Stromal cell of bone marrow (primary cell): ENCODE measurements around the gene CFAP46.

Source experiments
- DNase-seq: peaks from one replicate; pipeline ENCODE4 v3.0.0-alpha.2; 2012; ENCODE audit warnings: low read depth

CFAP46 gene

GRCh38 chr10:132880128-132880981 lies 62.0 kb downstream of the CFAP46 start:
- no peak for DNase-seq

GRCh38 chr10:132879408-132880127 lies 62.8 kb downstream of the CFAP46 start:
- DNase-seq = no peak

- no peak for DNase-seq
Measured at GRCh38 chr10:132878730-132879407, 63.5 kb downstream of the CFAP46 start.

DNA sequence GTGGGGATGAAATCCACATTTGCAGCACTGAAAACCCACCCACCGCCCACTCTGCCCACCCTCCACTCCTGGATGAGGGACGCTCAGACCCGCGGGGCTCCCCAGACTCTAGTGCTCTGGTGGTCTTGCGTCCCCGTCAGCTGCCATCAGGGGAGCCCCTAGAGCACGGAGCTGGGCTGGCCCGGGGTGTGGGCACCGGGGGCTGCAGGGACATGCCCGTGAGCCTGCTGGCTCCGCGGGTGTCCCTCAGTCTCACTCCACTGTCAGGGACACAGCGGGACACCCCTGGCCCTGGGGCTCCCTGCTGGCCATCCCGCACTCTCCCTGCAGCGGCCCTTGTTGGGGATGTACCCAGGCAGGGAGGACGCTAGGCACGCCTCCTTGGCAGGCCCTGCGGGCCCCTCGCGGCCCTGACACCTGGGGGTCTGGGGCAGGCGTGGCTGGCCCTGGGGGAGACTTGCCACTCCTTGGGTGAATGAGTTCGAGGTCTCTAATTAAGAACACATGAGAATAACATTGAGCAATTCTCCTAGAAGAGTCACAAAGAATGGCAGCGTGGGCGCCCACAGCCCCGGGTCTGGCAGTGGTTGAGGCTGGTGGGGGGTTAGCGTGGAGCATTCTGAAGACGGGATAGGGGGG lies 64.2 kb downstream of the CFAP46 start:
- DNase-seq = no peak

DNA sequence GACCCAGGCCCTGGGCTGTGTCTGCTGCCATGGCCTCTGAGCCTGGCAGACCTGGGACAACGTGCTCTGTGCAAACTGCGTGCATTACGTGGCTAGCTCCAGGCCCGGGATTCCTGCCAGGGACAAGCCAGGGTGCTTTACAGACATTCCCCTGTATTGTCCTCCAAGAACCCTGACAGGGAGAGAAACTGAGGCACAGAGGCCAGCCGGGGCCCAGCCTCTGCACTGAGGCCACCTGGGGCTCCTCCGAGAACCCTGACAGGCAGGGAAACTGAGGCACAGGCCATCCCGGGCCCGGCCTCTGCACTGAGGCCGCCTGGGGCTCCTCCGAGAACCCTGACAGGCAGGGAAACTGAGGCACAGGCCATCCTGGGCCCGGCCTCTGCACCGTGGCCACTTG lies 64.9 kb downstream of the CFAP46 start:
- DNase-seq = no peak

DNA sequence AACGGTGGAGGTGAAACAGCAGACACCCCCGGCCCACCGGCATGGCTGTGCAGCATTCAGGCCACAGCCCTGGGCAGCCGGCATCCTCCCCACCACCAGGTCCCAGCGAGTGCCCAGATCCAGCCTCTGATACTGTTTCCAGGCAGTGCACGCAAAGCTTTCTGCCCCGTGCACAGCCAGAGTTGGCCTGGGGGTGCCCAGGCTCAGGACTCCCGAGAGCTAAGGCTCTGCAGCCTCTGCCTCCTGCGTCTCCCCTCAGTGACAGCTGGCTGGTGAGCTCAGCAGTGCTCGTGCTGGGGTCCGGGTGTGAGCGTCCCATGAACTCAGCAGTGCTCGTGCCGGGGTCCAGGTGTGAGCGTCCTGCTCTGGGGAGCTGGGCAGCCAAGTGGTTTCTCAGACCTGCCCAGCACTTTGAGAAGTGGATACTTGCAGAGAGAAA lies 65.4 kb downstream of the CFAP46 start:
- no peak for DNase-seq

DNA sequence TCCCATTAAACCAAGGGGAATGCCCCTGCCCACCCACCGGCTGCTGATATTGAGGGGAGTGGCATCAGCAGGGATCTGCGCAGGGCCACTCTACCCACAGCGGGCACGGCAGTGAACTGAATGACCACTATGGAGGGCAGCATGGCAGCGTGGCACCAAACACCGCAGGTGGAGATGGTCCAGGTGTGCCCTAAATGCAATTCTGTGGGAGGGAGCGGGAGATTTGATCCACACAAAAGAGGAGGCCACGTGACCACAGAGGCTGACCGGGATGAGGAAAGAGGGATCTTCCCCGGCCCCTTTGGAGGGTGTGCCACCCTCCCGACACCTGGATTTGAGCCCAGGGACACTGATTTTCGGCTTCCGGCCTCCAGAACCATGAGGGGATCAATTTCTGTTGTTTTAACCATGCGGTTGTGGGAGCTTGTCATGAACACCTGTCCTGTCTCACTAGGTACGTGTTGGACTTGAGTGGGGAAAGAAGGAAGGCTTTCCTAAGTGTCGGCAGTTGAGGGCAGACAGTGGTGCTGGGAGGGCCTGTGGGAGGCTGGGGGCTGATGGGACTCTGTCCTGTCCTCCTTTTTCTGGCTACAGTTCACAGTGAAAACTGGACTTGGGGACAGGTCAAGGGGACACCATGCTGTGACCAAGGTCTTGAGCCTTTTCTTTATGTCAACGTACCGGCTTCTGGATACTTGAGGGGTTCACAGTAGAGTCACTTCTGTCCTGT lies 66.1 kb downstream of the CFAP46 start:
- DNase-seq = no peak

GRCh38 chr10:132875435-132875834 lies 66.9 kb downstream of the CFAP46 start:
- no peak for DNase-seq

- no peak for DNase-seq
Measured at GRCh38 chr10:132873395-132873794, 69.0 kb downstream of the CFAP46 start.

DNA sequence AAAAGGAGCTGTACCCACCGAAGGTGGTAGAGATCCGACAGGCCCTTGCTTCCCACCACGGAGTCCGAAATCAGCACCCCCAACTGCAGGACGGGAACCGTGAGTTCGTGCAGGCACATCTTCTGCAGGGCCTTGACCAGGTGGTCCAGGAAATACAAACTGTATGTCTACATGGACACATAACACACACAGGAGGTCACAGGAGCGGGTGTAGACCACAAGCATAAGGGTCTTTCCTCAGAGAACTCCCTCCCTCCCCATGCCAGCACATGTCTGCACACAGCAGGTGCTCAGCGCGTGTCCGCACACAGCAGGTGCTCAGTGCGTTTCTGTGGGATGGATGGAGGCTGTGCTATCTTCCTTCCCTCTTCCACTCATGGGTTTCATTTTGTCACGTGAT lies 69.7 kb downstream of the CFAP46 start:
- DNase-seq = no peak

DNA sequence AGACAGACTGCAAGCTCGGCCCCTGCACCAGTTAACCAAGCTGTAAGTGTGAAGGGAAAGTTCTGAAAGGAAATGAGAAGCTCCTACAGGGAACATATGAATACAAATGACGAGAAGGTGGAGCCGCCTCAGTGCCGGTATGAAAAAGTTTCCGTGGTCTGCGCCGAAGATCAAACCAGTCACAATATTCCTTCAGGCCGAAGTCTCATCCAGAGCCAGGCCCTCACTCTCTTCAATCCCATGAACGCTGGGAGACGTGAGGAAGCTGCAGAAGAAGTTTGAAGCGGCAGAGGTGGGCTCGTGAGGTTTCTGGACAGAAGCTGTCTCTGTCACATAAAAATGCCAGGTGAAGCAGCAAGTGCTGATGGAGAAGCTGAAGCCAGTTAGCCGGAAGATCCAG lies 71.9 kb downstream of the CFAP46 start:
- no peak for DNase-seq

GRCh38 chr10:132869621-132870020 lies 72.7 kb downstream of the CFAP46 start:
- DNase-seq = no peak

DNA sequence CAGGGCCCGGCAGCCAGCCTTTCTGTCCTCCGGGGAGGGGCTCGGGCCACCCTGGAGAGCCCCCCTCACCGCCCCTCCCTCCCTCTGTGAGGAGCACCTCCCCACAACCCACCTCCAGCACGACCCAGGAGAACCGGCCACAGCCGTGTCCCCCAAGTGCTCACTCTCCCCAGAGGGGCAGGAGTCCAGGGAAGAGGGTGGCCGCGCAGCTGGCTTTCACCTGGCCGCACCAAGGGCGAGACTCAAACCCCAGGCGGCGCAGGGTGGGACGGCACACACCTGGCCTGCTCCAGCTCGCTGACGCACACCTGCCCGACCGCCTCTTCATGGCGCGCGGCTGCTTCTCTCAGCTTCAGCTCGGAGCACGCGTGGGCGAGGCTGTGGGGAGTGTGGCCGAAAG lies 73.4 kb downstream of the CFAP46 start:
- DNase-seq = no peak

- no peak for DNase-seq
Measured at GRCh38 chr10:132867801-132868644, 74.3 kb downstream of the CFAP46 start.

DNA sequence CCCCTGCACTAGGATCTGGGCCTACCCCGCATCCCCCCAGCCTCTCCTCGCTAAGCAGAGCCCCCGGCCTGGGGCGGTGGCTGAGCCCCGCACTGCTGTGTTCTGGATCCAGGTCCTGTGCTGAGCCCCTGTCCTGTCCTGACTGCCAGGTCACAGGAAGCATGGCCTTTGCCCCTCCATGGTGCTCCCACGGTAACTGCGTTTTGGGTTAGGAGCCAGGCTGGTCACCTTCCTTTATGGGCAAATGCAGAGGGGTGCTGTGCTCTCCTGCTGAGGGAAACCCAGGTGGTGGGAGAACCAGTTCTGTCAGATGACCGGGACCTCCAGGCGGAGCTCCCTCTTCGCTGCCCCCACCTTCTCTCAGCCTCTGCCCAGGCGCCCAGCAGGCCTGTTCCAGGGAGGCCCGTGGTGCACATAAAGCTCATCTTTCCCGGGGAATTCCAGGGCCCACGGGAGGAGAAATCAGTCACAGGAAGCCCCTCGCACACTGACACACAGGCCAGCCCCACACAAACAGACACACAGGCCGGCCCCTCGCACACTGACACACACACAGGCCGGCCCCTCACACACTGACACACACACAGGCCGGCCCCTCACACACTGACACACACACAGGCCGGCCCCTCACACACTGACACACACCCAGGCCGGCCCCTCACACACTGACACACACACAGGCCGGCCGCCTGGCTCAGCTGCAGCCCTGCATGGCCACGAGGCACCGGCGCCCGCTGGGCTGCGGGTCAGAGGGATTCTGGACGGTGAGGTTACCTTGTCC lies 75.6 kb downstream of the CFAP46 start:
- no peak for DNase-seq

DNA sequence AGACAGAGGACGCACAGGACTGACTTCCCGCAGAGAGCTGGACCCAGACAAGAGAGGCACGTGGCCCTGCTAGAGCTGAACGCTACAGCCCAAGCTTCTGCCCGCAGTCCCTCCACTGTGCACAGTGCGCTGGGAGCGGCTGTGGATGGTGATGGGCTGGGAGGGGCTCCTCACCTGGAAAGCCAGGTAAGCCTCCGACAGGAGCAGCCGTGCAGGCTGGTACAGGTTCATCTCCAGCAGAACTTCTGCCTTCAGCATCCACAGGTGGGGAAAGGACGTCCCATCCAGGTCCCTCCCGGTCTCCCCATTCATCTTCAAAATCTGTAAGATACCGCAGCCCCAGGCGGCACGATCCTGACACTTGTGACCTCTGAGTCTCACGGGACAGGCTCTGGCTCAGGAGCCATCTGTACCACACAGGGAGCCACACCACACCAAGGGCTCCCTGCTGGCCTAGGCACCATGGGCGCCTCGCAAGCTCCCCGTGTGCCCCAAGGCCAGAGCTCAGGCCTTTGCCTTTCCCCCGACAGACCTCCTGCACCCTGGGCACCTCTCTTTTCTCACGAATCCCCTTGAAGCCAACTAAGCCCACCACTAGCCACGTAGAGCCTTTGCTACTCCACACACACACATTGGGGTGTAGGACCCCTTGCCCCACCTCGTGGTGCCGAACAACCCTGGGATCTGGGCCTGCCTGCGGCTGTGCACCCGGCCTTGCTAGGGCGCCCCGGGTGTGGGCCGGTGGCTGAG lies 76.3 kb downstream of the CFAP46 start:
- DNase-seq = no peak

GRCh38 chr10:132865171-132865631 lies 77.2 kb downstream of the CFAP46 start:
- DNase-seq = no peak

DNA sequence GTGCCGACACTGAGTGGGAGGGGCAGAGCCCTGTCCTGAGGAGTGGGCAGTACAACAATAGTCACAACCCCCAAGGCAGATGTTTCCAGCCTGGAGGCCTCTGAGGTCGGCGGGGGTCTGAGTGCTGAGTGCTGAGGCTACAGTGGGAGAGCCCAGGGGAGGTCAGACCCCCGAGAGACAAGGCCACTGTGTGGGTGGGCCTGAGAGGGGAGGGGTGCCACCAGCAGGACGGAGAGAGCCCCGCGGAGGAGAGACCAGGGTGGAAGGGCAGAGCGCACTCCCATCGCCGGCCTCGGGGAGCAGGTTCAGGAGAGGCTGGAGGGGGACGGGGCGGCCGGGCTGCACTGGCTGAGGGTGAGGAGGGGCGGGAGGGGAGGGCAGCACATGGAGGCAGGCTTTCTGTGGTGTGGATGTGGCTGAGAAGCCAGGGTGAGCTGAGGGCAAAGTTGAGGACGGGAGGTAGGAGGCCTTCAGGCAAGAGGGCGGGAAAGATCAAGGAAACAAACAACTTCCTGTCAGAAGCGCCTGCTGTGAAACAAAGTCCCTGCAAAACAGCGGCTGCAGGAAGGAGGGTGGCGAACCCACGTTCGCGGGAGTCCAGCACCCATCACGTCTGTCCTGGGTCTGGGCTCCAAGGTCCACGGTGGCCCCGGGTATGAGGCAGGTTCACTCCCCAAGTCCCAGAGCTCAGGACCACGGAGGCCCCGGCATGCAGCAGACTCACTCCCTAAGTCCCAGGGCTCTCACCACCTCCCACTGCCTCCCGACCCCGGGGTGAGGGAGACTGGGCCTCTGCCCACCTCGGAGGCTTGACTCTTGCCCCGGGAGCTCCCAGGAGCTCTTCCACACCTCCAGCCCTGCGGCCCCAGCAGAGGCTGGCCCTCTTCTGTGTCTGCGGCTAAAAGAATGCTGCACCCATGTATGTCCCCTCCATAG lies 79.6 kb downstream of the CFAP46 start:
- DNase-seq = no peak
